Measurements from ENCODE around the gene TIGAR. TPM values are rescaled to one million over a fixed set of nuclear protein-coding genes. Genes with fewer than 3 reads are reported as not detected.

The TIGAR gene
- total RNA-seq, 1 experiment from 2014 or later = 8.9 TPM

- no peak for DNase-seq (ENCODE audit: low spot score)
Observed at GRCh38 chr12:4378772-4379171, 57.8 kb downstream of the TIGAR start.

GRCh38 chr12:4379405-4379804 lies 58.4 kb downstream of the TIGAR start, which contains the start of gene FGF23:
TSS of gene FGF23 (minus strand) at chr12:4379712. CDS start at chr12:4379582, 130 bp downstream.
- DNase-seq (ENCODE audit: low spot score) = no peak

GRCh38 chr12:4380332-4380731 lies 59.3 kb downstream of the TIGAR start:
- DNase-seq (ENCODE audit: low spot score) = no peak

- no peak for DNase-seq (ENCODE audit: low spot score)
Observed at GRCh38 chr12:4383304-4383865, 62.4 kb downstream of the TIGAR start.

GRCh38 chr12:4386801-4387200 lies 65.8 kb downstream of the TIGAR start:
- no peak for DNase-seq (ENCODE audit: low spot score)

- DNase-seq (ENCODE audit: low spot score) = no peak
Observed at GRCh38 chr12:4387607-4388006, 66.6 kb downstream of the TIGAR start.

- DNase-seq (ENCODE audit: low spot score) = no peak
Observed at GRCh38 chr12:4388032-4388431, 67.0 kb downstream of the TIGAR start.

GRCh38 chr12:4388662-4389061 lies 67.6 kb downstream of the TIGAR start:
- no peak for DNase-seq (ENCODE audit: low spot score)

- DNase-seq (ENCODE audit: low spot score) = no peak
Observed at GRCh38 chr12:4392223-4392742, 71.3 kb downstream of the TIGAR start.

- DNase-seq (ENCODE audit: low spot score) = no peak
Observed at GRCh38 chr12:4393211-4393610, 72.2 kb downstream of the TIGAR start.

- DNase-seq (ENCODE audit: low spot score) = no peak
Observed at GRCh38 chr12:4395818-4396217, 74.8 kb downstream of the TIGAR start.

- DNase-seq (ENCODE audit: low spot score) = no peak
Observed at GRCh38 chr12:4401117-4401516, 80.1 kb downstream of the TIGAR start.

GRCh38 chr12:4402996-4403395 lies 82.0 kb downstream of the TIGAR start:
- DNase-seq (ENCODE audit: low spot score) = no peak

Other genes starting within 250 kb of the TIGAR start
- not detected in 2 replicates for gene CCND2, start 47.5 kb upstream of the TIGAR start, total RNA-seq (2014; rRNA removed; shearing (Covaris generic))
- gene FGF23, start 58.5 kb downstream of the TIGAR start, total RNA-seq (2014; rRNA removed; shearing (Covaris generic)) = not detected in 2 replicates
- gene FGF6, start 124.6 kb downstream of the TIGAR start, total RNA-seq (2014; rRNA removed; shearing (Covaris generic)) = not detected in 2 replicates
- gene RAD51AP1, start 217.7 kb downstream of the TIGAR start, total RNA-seq (2014; rRNA removed; shearing (Covaris generic)) = 41.5 and 46.8 TPM in 2 replicates
- gene DYRK4, start 241.0 kb downstream of the TIGAR start, total RNA-seq (2014; rRNA removed; shearing (Covaris generic)) = 17.6 and 46.3 TPM in 2 replicates

Measured in A172 (cell line).